Trophoblast cell (in vitro differentiated cells and primary cell): ENCODE measurements around the gene PIP5K1C.

Source experiments
- DNase-seq, 2 donors: peaks; one replicate each; pipeline ENCODE4 v3.0.0-alpha.2; 2016
- H2AFZ ChIP-seq: 2 replicates; pipeline ENCODE4 v1.6.1; 2013; ENCODE audit warnings: low read length, moderate library complexity, mild to moderate bottlenecking; ENCODE audit not compliant: insufficient read depth, poor library complexity
- H2AK5ac ChIP-seq: 2 replicates; pipeline ENCODE4 v1.6.1; 2013; ENCODE audit warnings: mild to moderate bottlenecking, low read length
- H2BK120ac ChIP-seq: 2 replicates; pipeline ENCODE4 v1.6.1; 2013; ENCODE audit warnings: low read length, mild to moderate bottlenecking, moderate library complexity; ENCODE audit not compliant: insufficient read depth, poor library complexity
- H2BK12ac ChIP-seq: 2 replicates; pipeline ENCODE4 v1.6.1; 2013; ENCODE audit warnings: mild to moderate bottlenecking, low read length, moderate library complexity
- H2BK5ac ChIP-seq: 2 replicates; pipeline ENCODE4 v1.6.1; 2013; ENCODE audit warnings: low read length, low read depth, moderate library complexity, mild to moderate bottlenecking; ENCODE audit not compliant: poor library complexity
- H3K14ac ChIP-seq: 2 replicates; pipeline ENCODE4 v1.6.1; 2013; ENCODE audit warnings: mild to moderate bottlenecking, low read length
- H3K18ac ChIP-seq: 2 replicates; pipeline ENCODE4 v1.6.1; 2013; ENCODE audit warnings: mild to moderate bottlenecking, low read length
- H3K23ac ChIP-seq: 2 replicates; pipeline ENCODE4 v1.6.1; 2013; ENCODE audit warnings: low read length
- H3K27ac ChIP-seq: 2 replicates; pipeline ENCODE4 v1.5.1; 2013; ENCODE audit warnings: low read depth, mild to moderate bottlenecking, inconsistent platforms, low read length, moderate library complexity
- H3K27me3 ChIP-seq: 2 replicates; pipeline ENCODE4 v1.6.1; 2013; ENCODE audit warnings: inconsistent platforms, mild to moderate bottlenecking, low read length, moderate library complexity; ENCODE audit not compliant: insufficient read depth
- H3K36me3 ChIP-seq, 2 experiments: 1 replicate in 1 of 2; 2 replicates in 1 of 2; pipeline ENCODE4 v1.6.1; 2013; ENCODE audit warnings: low read length in 2 of 2, mild to moderate bottlenecking in 2 of 2, moderate library complexity in 1 of 2; ENCODE audit not compliant: insufficient read depth in 2 of 2, control insufficient read depth in 1 of 2
- H3K4ac ChIP-seq: 2 replicates; pipeline ENCODE4 v1.6.1; 2013; ENCODE audit warnings: low read depth, mild to moderate bottlenecking, low read length, moderate library complexity
- H3K4me1 ChIP-seq, 2 experiments: 1 replicate in 1 of 2; 2 replicates in 1 of 2; pipeline ENCODE4 v1.6.1; 2013; ENCODE audit warnings: low read length in 2 of 2, mild to moderate bottlenecking in 2 of 2, moderate library complexity in 1 of 2; ENCODE audit not compliant: insufficient read depth in 2 of 2, control insufficient read depth in 1 of 2
- H3K4me2 ChIP-seq: 2 replicates; pipeline ENCODE4 v1.6.1; 2013; ENCODE audit warnings: inconsistent platforms, mild to moderate bottlenecking, low read length, moderate library complexity
- H3K4me3 ChIP-seq: 2 replicates; pipeline ENCODE4 v1.5.1; 2013; ENCODE audit warnings: mild to moderate bottlenecking, low read depth, low read length, inconsistent platforms
- H3K79me1 ChIP-seq: one replicate; pipeline ENCODE4 v1.6.1; 2013; ENCODE audit warnings: low read length
- H3K79me2 ChIP-seq: 2 replicates; pipeline ENCODE4 v1.6.1; 2013; ENCODE audit warnings: low read length, mild to moderate bottlenecking; ENCODE audit not compliant: control insufficient read depth, insufficient read depth, poor library complexity
- H3K9ac ChIP-seq: 2 replicates; pipeline ENCODE4 v1.6.1; 2013; ENCODE audit warnings: mild to moderate bottlenecking, low read length
- H3K9me3 ChIP-seq: 2 replicates; pipeline ENCODE4 v1.6.1; 2013; ENCODE audit warnings: low read depth, mild to moderate bottlenecking, control low read depth, inconsistent platforms, low read length; ENCODE audit not compliant: insufficient read depth
- H4K12ac ChIP-seq: 2 replicates; pipeline ENCODE4 v1.6.1; 2013; ENCODE audit warnings: low read depth, mild to moderate bottlenecking, low read length, moderate library complexity
- H4K8ac ChIP-seq: 2 replicates; pipeline ENCODE4 v1.6.1; 2013; ENCODE audit warnings: low read depth, mild to moderate bottlenecking, low read length, moderate library complexity
- H4K91ac ChIP-seq: one replicate; pipeline ENCODE4 v1.6.1; 2013; ENCODE audit warnings: low read depth, mild to moderate bottlenecking, low read length, moderate library complexity
- WGBS: extraction: QIAGEN DNeasy Blood & Tissue Kit; methylation state at CpG from one replicate; pipeline ENCODE4 v1.1.7; 2013; ENCODE audit warnings: missing lambda C conversion rate; ENCODE audit not compliant: insufficient read length, insufficient coverage; ENCODE audit errors: extremely low coverage; 5-methylcytosine and 5-hydroxymethylcytosine counted together

The PIP5K1C gene

DNA sequence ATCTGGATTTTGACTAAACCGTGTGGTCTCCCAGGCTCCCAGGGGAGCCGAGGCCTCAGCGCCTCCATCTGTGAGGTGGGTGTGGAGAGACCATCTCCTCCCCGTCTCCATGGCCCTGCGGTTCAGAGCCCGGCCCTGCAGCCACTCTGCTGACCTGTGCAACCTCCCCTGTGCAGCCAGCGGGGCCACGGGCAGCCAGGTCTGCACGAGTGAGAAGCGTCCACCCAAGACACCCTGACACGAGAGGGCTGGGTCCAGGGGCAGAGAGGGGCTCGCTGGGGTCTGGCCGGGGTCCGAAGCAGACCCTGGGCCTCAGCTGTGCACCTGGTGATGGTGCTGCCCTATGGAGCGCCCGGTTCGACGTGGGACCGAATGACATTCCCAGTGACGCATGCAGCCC, 63.3 kb downstream of the PIP5K1C start:
- Histone ChIP-seq H3K27me3 (no peaks in the 10 kb centered on the region), H3K14ac (no peak overlapping the region), H3K4ac (no peak overlapping the region), H3K79me1 (no peaks in the 10 kb centered on the region), H4K8ac (no peak overlapping the region), H3K36me3 (peaks cover 66 to 67% of the 10 kb centered on the region in 2 experiments), H2AFZ (no peak overlapping the region), H3K4me2 (no peak overlapping the region), H3K18ac (no peak overlapping the region), H3K27ac (no peak overlapping the region), H3K4me1 (no peaks in the 10 kb centered on the region), H4K91ac (no peak overlapping the region), H2BK5ac (no peak overlapping the region), H3K79me2 (no peaks in the 10 kb centered on the region), H3K23ac (no peak overlapping the region), H2AK5ac (no peak overlapping the region), H3K9me3 (peaks cover 2% of the 10 kb centered on the region), H2BK120ac (no peak overlapping the region), H4K12ac (no peak overlapping the region), H3K9ac (no peak overlapping the region), H2BK12ac (no peak overlapping the region), H3K4me3 (no peak overlapping the region)
- no CpG with 5 or more reads among the region's 20 CpGs for WGBS
- DNase-seq, result no peak

DNA sequence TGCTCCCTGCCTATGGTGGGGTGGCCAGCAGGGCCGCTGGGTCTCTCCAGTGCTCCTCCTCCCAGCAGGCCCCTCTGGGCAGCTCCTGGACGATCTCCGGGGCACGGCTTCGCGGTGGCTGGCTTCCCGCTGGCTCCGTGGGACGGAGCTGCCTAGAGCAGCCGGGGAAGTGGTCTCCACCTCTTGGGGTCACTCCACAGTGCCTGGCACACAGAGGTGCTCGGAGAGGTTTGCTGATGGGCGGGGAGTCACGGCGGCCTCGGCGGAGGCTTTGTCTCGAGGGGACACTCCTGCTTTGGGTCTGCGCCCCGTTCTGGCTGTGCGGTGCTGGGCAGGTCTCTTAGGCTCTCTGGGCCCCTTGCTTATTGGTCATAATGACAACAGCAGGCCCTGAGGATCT, 63.8 kb downstream of the PIP5K1C start:
- Histone ChIP-seq H2AK5ac (no peak overlapping the region), H3K27me3 (no peaks in the 10 kb centered on the region)
- WGBS, result no CpG with 5 or more reads among the region's 20 CpGs

DNA sequence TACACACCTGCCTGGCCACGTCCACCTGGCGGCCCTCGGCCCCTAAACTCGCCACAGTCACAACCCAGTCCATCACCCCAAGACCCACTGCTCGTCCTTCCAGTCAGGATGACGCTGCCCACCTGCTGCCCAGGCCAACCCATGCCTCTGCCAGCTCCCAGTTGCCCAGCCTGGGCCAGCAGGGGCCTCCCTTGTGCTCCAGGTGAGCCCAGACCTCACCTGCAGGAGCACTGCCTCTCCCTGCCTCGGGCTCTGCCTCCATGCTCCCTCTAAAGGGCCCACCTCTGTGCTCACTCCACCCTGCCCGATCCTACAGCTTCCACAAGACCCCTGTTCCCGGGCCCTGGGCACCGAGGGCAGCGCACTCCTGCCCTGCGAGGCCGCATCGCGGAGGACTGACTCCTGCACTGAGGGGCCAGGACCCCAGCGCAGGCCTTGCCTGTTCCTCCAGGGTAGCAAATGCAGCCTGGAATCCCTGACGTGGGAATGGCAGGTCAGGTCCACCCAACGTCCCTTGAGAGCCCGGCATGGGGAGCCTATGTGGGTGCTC, 65.7 kb downstream of the PIP5K1C start:
- H2BK12ac ChIP-seq, result no peak overlapping the region
- no peak overlapping the region for H3K4me2 ChIP-seq
- no peak overlapping the region for H3K4ac ChIP-seq
- H3K14ac ChIP-seq, result no peak overlapping the region
- peak overlapping the region; percentile 47 for H4K12ac ChIP-seq
- H2BK120ac ChIP-seq, result no peak overlapping the region
- no peak overlapping the region for H3K9ac ChIP-seq
- no peak overlapping the region for H3K18ac ChIP-seq
- no peak overlapping the region for H3K23ac ChIP-seq
- no peaks in the 10 kb centered on the region for H3K79me2 ChIP-seq
- no peaks in the 10 kb centered on the region for H3K79me1 ChIP-seq
- no peaks in the 10 kb centered on the region for H3K4me1 ChIP-seq
- no peaks in the 10 kb centered on the region for H3K27me3 ChIP-seq
- H2AFZ ChIP-seq, result no peak overlapping the region
- H3K36me3 ChIP-seq, result peaks cover 69% of the 10 kb centered on the region in 2 experiments
- H2AK5ac ChIP-seq, result no peak overlapping the region
- DNase-seq, result no peak
- H2BK5ac ChIP-seq, result no peak overlapping the region
- peaks cover 2% of the 10 kb centered on the region for H3K9me3 ChIP-seq
- no CpG with 5 or more reads among the region's 19 CpGs for WGBS
- H4K8ac ChIP-seq, result no peak overlapping the region
- H3K27ac ChIP-seq, result no peak overlapping the region
- H4K91ac ChIP-seq, result no peak overlapping the region
- H3K4me3 ChIP-seq, result no peak overlapping the region

More for the DNA sequence above, 63.8 kb downstream of the PIP5K1C start:
- Histone ChIP-seq H3K14ac (no peak overlapping the region), H3K79me1 (no peaks in the 10 kb centered on the region), H3K36me3 (peaks cover 66 to 67% of the 10 kb centered on the region in 2 experiments), H2BK5ac (no peak overlapping the region), H4K91ac (no peak overlapping the region), H2AFZ (no peak overlapping the region), H3K9ac (no peak overlapping the region), H3K4me2 (no peak overlapping the region), H3K4ac (no peak overlapping the region), H3K9me3 (peaks cover 2% of the 10 kb centered on the region), H3K4me1 (no peaks in the 10 kb centered on the region), H2BK12ac (no peak overlapping the region), H3K79me2 (no peaks in the 10 kb centered on the region), H2BK120ac (no peak overlapping the region), H3K27ac (no peak overlapping the region), H4K8ac (no peak overlapping the region), H3K4me3 (no peak overlapping the region), H3K18ac (no peak overlapping the region), H3K23ac (no peak overlapping the region), H4K12ac (no peak overlapping the region)
- DNase-seq, result no peak

DNA sequence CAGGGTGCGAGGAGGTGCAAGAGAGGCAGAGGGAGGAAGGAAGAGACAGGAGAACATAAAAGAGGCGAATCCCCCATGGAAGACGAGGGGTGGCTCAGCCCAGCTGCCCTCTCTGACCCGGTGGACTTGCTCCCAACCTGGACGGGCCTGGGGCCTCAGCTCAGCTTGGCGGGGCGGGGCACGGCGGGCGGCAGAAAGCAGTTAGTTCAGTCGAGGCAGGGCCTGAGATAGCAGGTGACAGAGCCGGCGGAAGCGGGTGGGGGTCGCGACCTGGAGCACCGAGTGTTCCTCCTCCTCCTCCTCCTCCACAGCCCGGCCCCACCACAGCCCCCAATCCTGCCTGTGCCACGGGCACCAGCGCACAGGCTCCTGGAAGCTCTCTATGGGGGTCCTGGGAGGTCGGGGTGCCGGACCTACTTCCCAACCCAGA, 66.7 kb downstream of the PIP5K1C start:
- Histone ChIP-seq H4K8ac (no peak overlapping the region), H3K36me3 (peaks cover 59% of the 10 kb centered on the region in 2 experiments), H3K9me3 (peaks cover 2% of the 10 kb centered on the region), H3K27ac (no peak overlapping the region), H2BK120ac (no peak overlapping the region), H3K23ac (no peak overlapping the region), H3K4me1 (no peaks in the 10 kb centered on the region), H3K79me1 (no peaks in the 10 kb centered on the region), H3K79me2 (no peaks in the 10 kb centered on the region), H3K4me2 (no peak overlapping the region), H3K14ac (no peak overlapping the region), H3K9ac (no peak overlapping the region), H2AFZ (no peak overlapping the region), H3K4ac (no peak overlapping the region), H4K12ac (no peak overlapping the region), H2AK5ac (no peak overlapping the region), H2BK5ac (no peak overlapping the region), H3K27me3 (no peaks in the 10 kb centered on the region), H4K91ac (no peak overlapping the region), H3K18ac (no peak overlapping the region), H2BK12ac (no peak overlapping the region), H3K4me3 (no peak overlapping the region)
- no CpG with 5 or more reads among the region's 22 CpGs for WGBS
- DNase-seq, result no peak
